Measurements from ENCODE around the gene VAMP4. TPM values are rescaled to one million over a fixed set of nuclear protein-coding genes. Genes with fewer than 3 reads are reported as not detected.

The VAMP4 gene
- total and polyA plus RNA-seq, 2 experiments from 2014 or later, result 7.3 to 7.4 TPM

DNA sequence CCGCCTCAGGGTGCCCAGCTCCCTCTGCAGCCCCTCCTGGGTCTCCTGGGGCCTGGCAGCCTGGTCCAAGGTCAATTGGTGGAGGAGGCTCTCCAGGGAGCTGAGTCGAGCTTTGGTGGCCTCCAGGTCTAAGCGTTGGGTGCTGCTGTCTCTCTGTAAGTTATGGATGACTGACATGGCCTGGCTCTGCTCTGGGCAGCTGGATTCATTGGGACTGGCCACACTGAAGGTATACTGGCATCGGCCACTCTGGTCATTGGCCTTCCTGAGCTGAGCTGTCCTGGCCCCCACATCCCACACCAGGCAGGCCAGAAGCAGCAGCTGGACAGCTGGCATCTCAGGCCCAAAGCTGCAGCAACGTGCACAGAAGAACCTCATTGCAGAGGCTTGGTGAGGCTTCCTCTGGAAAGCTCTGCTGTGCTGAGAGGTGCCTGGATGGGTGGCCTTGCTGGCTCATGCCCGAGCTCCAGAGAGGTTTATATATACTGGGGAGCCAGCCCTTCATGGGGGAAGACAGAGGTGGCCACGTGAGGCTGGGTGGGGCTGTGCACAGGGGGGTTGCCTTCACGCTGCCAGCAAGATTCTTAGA, 89.5 kb downstream of the VAMP4 start, which contains the start of gene MYOC:
TSS of gene MYOC (minus strand) at position 455 of the 589 bp plus-strand sequence. CDS start at position 378, 77 bp downstream.
- ATAC-seq, result no peak
- Mint-ChIP-seq H3K27ac (no peak within 1 kb of the TSS), H3K4me3 (no peak within 1 kb of the TSS), H3K36me3 (ENCODE audit: low read depth) (no peaks in the 10 kb centered on the region), H3K27me3 (ENCODE audit: insufficient read depth, low read depth, poor library complexity) (peaks cover 5% of the 10 kb centered on the region), H3K4me1 (peaks cover 13% of the 10 kb centered on the region), H3K9me3 (no peaks in the 10 kb centered on the region)
- TF ChIP-seq EZH2 (IDR thresholded peaks at IDR 0.05; ENCODE audit: low read depth, unreplicated experiment), result no peak
- TF ChIP-seq ZNF331 (CRISPR knock-in tag; IDR thresholded peaks at IDR 0.05; ENCODE audit: low read depth), result no peak
- no peak for TF ChIP-seq EZH2phosphoT487 (IDR thresholded peaks at IDR 0.05; ENCODE audit: unreplicated experiment)
- TF ChIP-seq, protein P1, sequence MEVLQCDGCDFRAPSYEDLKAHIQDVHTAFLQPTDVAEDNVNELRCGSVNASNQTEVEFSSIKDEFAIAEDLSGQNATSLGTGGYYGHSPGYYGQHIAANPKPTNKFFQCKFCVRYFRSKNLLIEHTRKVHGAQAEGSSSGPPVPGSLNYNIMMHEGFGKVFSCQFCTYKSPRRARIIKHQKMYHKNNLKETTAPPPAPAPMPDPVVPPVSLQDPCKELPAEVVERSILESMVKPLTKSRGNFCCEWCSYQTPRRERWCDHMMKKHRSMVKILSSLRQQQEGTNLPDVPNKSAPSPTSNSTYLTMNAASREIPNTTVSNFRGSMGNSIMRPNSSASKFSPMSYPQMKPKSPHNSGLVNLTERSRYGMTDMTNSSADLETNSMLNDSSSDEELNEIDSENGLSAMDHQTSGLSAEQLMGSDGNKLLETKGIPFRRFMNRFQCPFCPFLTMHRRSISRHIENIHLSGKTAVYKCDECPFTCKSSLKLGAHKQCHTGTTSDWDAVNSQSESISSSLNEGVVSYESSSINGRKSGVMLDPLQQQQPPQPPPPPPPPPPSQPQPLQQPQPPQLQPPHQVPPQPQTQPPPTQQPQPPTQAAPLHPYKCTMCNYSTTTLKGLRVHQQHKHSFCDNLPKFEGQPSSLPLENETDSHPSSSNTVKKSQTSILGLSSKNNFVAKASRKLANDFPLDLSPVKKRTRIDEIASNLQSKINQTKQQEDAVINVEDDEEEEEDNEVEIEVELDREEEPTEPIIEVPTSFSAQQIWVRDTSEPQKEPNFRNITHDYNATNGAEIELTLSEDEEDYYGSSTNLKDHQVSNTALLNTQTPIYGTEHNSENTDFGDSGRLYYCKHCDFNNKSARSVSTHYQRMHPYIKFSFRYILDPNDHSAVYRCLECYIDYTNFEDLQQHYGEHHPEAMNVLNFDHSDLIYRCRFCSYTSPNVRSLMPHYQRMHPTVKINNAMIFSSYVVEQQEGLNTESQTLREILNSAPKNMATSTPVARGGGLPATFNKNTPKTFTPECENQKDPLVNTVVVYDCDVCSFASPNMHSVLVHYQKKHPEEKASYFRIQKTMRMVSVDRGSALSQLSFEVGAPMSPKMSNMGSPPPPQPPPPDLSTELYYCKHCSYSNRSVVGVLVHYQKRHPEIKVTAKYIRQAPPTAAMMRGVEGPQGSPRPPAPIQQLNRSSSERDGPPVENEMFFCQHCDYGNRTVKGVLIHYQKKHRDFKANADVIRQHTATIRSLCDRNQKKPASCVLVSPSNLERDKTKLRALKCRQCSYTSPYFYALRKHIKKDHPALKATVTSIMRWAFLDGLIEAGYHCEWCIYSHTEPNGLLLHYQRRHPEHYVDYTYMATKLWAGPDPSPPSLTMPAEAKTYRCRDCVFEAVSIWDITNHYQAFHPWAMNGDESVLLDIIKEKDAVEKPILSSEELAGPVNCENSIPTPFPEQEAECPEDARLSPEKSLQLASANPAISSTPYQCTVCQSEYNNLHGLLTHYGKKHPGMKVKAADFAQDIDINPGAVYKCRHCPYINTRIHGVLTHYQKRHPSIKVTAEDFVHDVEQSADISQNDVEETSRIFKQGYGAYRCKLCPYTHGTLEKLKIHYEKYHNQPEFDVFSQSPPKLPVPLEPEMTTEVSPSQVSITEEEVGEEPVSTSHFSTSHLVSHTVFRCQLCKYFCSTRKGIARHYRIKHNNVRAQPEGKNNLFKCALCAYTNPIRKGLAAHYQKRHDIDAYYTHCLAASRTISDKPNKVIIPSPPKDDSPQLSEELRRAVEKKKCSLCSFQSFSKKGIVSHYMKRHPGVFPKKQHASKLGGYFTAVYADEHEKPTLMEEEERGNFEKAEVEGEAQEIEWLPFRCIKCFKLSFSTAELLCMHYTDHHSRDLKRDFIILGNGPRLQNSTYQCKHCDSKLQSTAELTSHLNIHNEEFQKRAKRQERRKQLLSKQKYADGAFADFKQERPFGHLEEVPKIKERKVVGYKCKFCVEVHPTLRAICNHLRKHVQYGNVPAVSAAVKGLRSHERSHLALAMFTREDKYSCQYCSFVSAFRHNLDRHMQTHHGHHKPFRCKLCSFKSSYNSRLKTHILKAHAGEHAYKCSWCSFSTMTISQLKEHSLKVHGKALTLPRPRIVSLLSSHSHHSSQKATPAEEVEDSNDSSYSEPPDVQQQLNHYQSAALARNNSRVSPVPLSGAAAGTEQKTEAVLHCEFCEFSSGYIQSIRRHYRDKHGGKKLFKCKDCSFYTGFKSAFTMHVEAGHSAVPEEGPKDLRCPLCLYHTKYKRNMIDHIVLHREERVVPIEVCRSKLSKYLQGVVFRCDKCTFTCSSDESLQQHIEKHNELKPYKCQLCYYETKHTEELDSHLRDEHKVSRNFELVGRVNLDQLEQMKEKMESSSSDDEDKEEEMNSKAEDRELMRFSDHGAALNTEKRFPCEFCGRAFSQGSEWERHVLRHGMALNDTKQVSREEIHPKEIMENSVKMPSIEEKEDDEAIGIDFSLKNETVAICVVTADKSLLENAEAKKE (CRISPR knock-in tag; IDR thresholded peaks at IDR 0.05), result no peak
- TF ChIP-seq, protein P2, sequence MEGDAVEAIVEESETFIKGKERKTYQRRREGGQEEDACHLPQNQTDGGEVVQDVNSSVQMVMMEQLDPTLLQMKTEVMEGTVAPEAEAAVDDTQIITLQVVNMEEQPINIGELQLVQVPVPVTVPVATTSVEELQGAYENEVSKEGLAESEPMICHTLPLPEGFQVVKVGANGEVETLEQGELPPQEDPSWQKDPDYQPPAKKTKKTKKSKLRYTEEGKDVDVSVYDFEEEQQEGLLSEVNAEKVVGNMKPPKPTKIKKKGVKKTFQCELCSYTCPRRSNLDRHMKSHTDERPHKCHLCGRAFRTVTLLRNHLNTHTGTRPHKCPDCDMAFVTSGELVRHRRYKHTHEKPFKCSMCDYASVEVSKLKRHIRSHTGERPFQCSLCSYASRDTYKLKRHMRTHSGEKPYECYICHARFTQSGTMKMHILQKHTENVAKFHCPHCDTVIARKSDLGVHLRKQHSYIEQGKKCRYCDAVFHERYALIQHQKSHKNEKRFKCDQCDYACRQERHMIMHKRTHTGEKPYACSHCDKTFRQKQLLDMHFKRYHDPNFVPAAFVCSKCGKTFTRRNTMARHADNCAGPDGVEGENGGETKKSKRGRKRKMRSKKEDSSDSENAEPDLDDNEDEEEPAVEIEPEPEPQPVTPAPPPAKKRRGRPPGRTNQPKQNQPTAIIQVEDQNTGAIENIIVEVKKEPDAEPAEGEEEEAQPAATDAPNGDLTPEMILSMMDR (conservative IDR thresholded peaks at IDR 0.05; ENCODE audit: low read depth in 2 of 2), result no peak
- TF ChIP-seq NANOG (IDR thresholded peaks at IDR 0.05; ENCODE audit: borderline replicate concordance), result no peak
- TF ChIP-seq, protein P3, sequence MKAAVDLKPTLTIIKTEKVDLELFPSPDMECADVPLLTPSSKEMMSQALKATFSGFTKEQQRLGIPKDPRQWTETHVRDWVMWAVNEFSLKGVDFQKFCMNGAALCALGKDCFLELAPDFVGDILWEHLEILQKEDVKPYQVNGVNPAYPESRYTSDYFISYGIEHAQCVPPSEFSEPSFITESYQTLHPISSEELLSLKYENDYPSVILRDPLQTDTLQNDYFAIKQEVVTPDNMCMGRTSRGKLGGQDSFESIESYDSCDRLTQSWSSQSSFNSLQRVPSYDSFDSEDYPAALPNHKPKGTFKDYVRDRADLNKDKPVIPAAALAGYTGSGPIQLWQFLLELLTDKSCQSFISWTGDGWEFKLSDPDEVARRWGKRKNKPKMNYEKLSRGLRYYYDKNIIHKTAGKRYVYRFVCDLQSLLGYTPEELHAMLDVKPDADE (IDR thresholded peaks at IDR 0.05), result no peak
- no peak for TF ChIP-seq POLR2AphosphoS5 (IDR thresholded peaks at IDR 0.05; ENCODE audit: low read depth)
- no peak for TF ChIP-seq STAT1 (IDR thresholded peaks at IDR 0.05; ENCODE audit: unreplicated experiment)
- no peak for TF ChIP-seq JUNB (IDR thresholded peaks at IDR 0.05; ENCODE audit: unreplicated experiment)
- no peak for TF ChIP-seq CREB1 (CRISPR knock-in tag; IDR thresholded peaks at IDR 0.05; ENCODE audit: low read depth)
- TF ChIP-seq ZNF114 (CRISPR knock-in tag; IDR thresholded peaks at IDR 0.05), result no peak
- TF ChIP-seq, protein P4, sequence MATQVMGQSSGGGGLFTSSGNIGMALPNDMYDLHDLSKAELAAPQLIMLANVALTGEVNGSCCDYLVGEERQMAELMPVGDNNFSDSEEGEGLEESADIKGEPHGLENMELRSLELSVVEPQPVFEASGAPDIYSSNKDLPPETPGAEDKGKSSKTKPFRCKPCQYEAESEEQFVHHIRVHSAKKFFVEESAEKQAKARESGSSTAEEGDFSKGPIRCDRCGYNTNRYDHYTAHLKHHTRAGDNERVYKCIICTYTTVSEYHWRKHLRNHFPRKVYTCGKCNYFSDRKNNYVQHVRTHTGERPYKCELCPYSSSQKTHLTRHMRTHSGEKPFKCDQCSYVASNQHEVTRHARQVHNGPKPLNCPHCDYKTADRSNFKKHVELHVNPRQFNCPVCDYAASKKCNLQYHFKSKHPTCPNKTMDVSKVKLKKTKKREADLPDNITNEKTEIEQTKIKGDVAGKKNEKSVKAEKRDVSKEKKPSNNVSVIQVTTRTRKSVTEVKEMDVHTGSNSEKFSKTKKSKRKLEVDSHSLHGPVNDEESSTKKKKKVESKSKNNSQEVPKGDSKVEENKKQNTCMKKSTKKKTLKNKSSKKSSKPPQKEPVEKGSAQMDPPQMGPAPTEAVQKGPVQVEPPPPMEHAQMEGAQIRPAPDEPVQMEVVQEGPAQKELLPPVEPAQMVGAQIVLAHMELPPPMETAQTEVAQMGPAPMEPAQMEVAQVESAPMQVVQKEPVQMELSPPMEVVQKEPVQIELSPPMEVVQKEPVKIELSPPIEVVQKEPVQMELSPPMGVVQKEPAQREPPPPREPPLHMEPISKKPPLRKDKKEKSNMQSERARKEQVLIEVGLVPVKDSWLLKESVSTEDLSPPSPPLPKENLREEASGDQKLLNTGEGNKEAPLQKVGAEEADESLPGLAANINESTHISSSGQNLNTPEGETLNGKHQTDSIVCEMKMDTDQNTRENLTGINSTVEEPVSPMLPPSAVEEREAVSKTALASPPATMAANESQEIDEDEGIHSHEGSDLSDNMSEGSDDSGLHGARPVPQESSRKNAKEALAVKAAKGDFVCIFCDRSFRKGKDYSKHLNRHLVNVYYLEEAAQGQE (IDR thresholded peaks at IDR 0.05; ENCODE audit: unreplicated experiment), result no peak
- Histone ChIP-seq H3F3A (replicated peaks; ENCODE audit: low read depth) (no peaks in the 10 kb centered on the region), H3K9me2 (ENCODE audit: insufficient read depth) (no peaks in the 10 kb centered on the region), H4K20me1 (replicated peaks; ENCODE audit: insufficient read depth) (no peaks in the 10 kb centered on the region), H3K4me3 (no peak within 1 kb of the TSS), H2AFZ (0 out of 2 replicates have a peak within 1 kb of the TSS, but pooled peaks have one; percentile 16), H3K27ac (ENCODE audit: low read depth) (no peak within 1 kb of the TSS), H3K4me2 (no peak within 1 kb of the TSS), H3K27me3 (ENCODE audit: insufficient read depth) (no peaks in the 10 kb centered on the region), H3K36me3 (ENCODE audit: insufficient read depth) (no peaks in the 10 kb centered on the region), H3K79me2 (replicated peaks; ENCODE audit: insufficient read depth) (no peaks in the 10 kb centered on the region), H3K4me1 (ENCODE audit: insufficient read depth) (peaks cover 5% of the 10 kb centered on the region)
- DNase-seq (ENCODE audit: low spot score), result no peak

Measured in GM23338 (cell line).